Kasumi-1 (cell line): ENCODE results near the gene ANO4.
"Not testable (repeated sequence)": the region's sequence is repeated elsewhere in the genome, so short reads cannot be mapped to it uniquely, and the experiment has no call there.

Experiments
- DNase-seq, 2 experiments: peaks; one replicate each; lab custom pipeline; 2025; lab: John Stamatoyannopoulos, UW

ANO4 gene

GRCh38 chr12:100871195-100871734, 76.7 kb downstream of the ANO4 start:
- no peak for DNase-seq

DNA sequence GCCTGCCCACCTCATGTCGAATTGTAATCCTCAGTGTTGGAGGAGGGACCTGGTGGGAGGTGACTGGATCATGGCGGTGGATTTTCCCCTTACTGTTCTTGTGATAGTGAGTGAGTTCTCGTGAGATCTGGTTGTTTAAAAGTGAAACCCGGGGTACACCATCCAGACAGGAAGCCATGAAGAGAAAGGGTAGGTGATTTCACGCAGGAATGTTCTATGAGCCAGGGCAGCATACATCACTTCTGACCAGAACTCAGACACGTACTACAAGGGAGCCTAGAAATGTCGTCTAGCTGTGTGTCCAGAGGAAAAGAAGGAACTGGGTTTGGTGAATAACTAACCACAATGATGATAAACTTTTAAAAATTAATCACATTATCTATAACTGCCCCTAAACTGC, 80.6 kb downstream of the ANO4 start:
- no peak for DNase-seq

- DNase-seq: no peak
Measured at GRCh38 chr12:100875771-100876170, 81.2 kb downstream of the ANO4 start.

- peak in 1 of 2 experiments; percentile 1 for DNase-seq
Measured at GRCh38 chr12:100877776-100878175, 83.2 kb downstream of the ANO4 start.

- no peak for DNase-seq
Measured at GRCh38 chr12:100895192-100895591, 100.6 kb downstream of the ANO4 start.

DNA sequence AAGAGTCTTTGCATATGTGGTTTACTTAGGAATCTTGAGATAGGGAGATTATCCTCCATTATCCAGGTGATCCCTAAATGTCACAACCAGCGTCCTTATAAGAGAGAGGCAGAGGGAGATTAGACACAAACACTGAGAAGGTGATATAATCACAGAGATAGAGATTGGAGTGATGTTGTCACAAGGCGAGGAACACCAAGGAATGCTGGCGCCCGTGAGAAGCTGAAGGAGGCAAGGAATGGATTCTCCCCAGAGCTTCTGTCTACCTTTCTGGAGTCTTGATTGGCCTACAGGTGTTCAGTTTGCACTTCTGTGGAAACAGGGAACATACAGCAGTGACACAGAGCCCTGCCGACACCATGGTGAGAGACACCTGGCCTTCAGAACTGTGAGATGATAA, 101.6 kb downstream of the ANO4 start:
- no peak for DNase-seq

DNA sequence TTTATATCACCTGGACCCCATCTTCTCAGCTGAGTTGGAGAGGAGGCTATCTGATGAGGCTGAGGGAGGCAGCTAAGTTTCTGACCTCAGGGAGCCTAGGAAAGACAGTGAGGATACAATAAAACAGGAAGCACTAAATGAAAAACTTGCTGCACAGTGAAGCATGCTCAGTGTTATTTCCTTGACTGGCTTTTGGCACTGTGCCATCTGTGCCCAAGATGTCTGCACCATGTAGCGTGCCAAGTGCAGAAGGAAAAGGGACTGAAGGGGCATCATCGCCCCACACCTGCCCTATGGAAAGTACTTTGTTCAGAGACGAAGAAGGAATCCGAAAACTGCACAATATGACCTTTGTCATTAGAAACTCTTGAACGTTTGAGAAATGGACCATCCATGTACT, 102.7 kb downstream of the ANO4 start:
- no peak for DNase-seq

GRCh38 chr12:100899301-100899700, 104.7 kb downstream of the ANO4 start:
- DNase-seq: no peak

GRCh38 chr12:100900808-100901207, 106.2 kb downstream of the ANO4 start:
- DNase-seq: no peak

- no peak for DNase-seq
Measured at GRCh38 chr12:100901266-100901665, 106.7 kb downstream of the ANO4 start.

GRCh38 chr12:100904270-100904669, 109.7 kb downstream of the ANO4 start:
- DNase-seq: no peak

DNA sequence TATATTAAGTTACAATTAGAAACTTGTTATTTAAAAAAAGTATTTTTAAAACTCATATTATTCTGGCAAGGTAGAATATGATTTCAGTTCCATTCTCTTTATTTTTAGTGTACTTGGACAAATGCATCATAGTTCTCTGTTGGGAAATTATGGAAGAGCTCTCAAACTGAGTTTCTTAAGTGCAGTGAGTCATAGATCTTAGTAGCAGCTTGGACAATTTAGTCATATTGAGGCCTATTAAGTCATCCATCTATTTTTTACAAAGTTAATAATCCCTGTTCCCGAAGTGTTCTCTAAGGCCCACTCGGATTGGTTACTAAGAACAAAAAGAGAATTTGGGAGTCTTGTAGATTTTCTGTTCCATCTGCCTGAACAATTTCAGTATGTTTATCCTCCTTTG, 113.9 kb downstream of the ANO4 start:
- no peak for DNase-seq

- DNase-seq: no peak
Measured at GRCh38 chr12:100913872-100914592, 119.5 kb downstream of the ANO4 start.

DNA sequence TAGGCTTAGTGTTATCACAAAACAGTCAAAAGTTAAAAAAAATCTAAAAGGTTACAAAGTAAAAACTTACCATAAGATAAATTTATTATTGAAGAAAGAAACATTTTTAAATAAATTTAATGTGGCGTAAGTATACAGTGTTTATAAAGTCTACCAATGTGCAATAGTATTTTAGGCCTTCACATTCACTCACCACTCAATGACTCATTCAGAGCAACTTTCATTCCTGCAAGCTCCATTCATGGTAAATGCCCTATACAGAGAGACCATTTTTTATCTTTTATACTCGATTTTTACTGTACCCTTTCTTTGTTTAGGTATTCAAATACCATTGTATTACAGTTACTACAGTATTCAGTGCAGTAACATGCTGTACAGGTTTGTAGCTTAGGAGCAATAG, 124.5 kb downstream of the ANO4 start:
- DNase-seq: no peak

GRCh38 chr12:100920493-100920892, 125.9 kb downstream of the ANO4 start:
- no peak for DNase-seq

DNA sequence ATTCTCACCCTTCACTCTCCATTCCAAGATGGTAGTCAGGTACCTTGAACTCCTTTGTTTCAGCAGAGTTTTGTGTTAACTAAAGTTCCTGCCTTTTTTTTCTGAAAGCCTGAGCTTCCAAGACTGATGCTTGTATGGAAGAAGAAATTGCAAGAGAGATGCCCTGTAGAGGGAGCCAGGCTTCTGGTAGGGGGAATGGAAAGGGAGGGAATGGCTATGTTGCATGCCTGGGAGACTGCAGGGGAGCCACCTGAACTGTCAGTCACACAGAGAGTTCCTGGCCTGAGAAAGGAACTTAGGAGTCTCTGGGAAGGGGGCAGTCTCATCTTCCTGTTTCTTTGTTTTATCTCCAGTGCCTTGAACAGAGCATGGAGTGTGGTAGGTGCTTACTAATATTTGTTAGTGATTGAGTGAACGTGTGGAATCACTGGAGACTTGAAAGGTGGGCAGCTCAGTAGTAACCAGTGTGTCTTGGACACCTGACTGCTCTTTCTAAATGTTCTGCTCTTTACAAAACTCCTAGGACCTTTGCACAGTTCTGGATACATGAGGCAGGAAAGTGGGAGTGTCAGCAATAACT, 132.2 kb downstream of the ANO4 start:
- DNase-seq: no peak

DNA sequence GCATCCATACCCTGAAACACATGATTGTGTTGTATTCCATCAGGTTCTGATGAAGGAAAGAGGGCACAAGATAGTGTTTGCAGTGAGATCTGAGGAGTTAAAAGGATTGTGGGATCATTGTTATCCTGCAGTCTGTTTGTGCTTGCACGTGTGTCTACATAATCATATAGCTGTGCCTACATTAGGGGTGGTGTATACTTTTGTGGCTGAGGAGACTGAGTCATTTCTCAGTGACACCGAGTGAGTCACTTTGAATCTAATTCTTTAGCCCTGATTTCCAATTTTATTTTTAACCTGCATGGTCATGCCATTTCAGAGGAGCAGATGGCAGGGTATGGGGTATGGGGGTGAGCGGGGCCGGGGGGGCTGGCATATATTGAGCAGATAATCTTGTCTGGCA, 133.2 kb downstream of the ANO4 start:
- DNase-seq: no peak

DNA sequence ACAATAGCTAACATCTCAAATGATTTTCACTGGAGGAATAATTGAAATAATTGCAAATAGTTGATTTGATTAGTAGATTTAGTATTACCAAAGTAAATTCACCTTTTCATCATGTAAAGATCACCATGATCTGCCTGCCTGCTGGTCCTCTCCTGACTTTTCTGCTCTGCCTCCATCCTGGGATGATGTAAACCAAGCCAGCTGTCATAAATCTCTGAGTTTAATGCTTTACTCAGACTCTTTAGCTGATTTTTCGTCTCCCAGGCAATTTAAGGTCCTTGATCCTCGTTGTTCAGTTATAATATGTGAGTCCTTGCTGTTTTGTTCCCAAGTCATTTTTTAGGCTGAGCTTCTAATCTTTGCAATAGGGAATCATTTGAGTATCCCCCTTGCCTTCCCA, 138.0 kb downstream of the ANO4 start:
- no peak for DNase-seq

DNA sequence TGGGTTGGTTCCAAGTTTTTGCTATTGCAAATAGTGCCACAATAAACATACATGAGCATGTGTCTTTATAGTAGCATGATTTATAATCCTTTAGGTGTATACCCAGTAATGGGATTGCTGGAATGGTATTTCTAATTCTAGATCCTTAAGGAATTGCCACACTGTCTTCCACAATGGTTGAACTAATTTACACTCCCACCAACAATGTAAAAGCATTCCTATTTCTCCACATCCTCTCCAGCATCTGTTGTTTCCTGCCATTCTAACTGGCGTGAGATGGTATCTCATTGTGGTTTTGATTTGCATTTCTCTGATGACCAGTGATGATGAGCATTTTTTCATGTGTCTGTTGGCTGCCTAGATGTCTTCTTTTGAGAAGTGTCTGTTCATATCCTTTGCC, 139.0 kb downstream of the ANO4 start:
- DNase-seq: not testable (repeated sequence)

DNA sequence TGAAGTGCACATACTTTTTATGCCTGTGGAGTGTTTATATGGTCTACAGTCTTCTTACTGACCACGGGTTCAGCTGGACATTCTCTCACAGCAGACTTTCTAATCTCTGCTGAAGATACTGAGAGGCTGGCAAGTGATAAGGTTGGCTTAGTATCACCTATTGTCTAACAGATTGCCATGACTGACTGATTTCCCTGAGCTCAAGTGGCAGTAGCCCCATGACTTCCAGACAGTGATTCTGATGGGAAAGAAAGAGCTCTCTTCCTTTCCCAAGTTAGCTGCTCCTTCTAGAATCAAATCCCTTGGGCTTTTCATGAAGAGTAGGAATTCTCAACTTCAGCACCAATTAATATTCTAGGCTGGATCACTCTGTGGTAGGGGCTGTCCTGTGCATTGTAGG, 141.4 kb downstream of the ANO4 start:
- DNase-seq: no peak

DNA sequence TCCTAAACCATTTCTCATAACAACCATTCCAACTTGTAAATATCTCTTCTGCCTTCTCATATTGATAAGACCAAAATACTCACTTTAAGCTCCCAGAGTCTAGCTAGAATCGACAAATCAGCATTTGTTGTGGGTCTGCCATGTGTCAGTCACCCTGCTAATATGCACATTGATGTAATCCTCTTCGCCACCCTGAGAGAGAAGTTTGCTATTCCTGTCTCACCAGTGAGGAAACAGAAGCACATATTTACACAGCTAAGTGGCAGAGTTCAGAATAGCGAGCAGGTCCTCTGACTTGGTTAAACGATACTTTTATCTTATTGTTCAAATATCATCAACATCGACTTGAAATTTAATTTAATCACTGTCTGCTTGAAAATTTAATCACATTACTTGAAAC, 142.1 kb downstream of the ANO4 start:
- DNase-seq: no peak

GRCh38 chr12:100940503-100940902, 145.9 kb downstream of the ANO4 start:
- DNase-seq: no peak

DNA sequence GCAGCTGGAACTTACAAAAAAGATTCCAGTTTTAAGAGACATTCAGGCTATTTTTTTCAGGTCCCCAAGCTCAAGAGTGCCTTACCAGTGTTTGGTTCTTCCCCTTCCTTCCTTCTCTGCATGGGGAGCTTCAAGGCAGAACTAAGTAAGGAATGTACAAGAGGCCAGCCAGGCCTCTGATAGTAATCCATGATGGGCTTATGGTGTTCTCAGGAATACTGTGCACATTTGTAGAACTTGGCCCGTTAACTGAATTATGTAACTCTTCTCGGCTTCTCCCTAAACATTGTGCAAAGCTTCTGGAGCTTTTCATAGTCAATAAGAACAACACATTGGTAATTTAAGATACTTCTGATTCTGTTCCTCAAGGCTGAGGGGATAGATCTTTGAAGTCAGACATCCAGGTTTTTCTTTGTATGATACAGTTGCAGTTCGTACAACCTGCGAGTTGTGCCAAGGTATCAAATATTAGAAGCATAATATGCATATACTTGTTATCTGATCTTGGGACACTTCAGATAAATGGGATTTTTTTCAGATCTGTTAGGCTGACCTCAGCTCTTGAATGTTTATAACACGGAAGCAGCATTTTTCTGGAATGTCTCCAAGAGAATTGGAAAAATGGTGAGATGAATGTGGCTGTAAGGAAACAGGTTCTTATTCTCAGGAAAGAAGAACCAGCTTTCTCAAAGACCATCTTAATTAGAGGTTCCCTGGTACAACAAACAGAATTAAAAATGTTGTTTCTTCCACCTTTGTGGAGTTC, 148.6 kb downstream of the ANO4 start:
- DNase-seq: no peak
